GM19043 (cell line): ENCODE data around the gene NECAB3.

Experiments used
- ATAC-seq: cut with Tn5 transposase; IDR thresholded peaks from one replicate; pipeline ENCODE4 v1.9.1; 2021; ENCODE audit warnings: low read depth; ENCODE audit not compliant: unreplicated experiment

NECAB3 gene

DNA sequence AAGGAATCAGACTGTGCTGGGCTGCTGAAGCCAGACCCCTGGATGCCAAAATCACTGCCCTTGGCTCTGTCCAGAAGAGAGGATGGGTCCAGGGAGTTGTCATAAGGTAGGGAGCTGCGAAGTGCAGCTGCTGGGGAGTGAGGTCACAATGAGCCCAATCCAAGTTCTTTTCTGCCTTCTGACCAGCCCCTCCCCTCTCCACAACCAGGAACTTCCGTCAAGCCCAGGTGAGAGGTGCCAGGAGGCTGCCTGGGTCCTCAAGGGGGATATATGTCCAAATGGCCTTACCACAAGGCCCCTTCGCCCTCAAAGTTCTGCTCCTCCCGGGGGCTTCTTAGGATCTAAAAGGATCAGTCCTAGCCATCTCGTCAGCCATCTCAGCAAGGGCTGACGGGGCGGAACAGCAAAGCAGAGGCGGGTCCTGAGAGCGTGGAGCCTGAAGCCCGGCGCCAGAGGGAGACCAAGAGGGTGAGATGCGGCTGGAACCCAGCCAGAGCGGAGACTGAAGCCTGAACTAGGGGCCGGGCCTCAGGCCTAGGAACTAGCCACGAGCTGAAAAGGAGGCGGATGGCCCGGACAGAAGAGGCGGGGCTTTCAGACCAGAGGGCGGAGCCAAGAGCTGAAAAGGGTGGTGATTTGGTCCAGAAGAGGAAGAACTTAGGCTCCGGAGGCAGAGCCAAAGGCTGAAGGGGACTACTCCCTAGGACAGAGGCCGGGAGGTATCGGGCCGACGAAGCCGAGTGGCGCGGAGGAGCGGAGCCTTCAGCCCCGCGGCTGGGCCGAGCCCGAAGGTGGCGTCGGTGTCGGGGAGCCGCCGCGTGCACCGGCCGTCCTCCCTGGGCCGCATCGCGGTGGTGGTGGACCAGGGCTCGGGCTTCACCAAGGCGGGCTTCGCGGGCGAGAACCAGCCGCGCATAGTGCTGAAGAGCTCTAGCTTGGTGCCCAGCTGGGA, 7.7 kb downstream of the NECAB3 start, which contains the start of gene ACTL10:
Gene ACTL10, plus strand, starts transcription at position 651 of the 952 bp plus-strand sequence. CDS start 555 bp downstream, outside the sequence.
- ATAC-seq: no peak

GRCh38 chr20:33664762-33665144, 9.5 kb downstream of the NECAB3 start:
- no peak for ATAC-seq

DNA sequence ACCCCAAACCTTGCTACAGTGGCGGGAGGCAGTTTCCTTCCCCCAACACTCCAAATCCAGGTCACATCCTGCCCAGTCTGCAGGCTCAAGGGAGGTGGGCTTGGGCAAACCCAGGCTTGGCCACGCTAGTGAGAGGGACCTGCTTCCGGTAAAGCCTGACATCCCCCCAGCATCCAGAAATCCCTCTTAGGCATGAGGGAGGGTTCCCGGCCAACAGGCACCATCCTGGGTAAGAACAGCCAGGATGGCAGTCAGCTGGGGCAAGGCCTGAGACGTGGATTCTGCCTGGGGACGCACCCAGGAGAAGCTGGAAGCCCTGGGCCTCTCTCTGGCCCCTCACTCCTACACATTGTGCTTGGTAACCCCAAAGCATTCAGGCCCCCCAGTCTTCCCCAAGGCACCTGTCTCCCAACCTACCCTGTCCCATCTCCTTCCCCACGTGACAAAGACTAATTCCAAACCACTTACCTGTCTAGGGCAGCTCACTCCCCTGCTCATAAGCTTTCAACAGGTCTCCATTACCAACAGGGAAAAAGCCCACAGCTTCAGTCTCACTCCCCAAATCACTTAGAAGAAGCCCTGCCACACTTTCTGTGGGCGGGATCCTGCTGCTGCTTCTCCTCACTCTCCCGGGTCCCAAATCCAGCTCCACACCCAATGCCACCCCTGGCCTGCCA, 10.0 kb downstream of the NECAB3 start:
- ATAC-seq: no peak

DNA sequence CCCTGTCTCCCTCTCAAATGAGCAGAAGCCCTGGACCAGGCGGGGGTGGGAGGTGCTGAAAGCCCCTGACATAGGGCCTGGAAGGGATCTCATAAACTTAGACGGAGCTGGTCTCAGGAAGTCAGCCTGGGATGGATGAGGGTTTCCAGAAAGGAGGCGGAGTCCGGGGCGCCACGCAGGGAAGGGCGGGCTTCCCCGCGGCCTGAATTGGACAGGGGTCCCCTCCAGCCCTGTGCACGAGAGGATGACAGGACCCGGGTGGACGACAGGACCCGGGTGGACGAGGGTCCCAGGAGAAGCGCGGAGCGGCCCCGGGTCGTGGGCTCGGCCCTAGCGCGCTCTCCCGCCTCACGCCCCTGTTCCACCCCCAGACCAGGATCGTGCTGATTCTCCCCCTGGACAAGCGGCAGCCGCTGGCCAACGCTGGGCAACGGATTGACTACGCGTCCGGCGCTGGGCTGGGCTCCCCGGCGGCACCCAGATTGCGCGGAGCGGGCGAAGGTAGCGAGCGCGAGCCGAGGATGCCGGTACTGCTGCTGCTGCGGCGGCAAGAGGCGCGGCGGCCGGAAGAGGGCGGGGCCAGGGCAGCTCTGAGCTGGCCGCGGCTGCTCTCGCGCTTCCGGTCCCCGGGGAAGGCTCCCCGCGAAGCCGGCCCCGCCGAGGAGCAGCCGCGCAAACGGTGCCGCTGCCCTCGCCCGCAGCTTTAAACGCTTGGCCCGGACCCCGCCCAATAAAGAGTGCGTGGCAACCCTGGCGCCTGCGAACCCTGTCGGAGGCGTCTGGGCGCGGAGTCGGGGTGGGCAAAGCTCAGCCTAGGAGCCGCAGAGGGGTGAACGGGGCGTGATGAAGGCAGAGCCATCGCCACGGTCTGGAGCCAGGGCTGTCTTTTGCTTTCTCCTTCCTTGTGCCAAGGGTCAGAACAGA, 10.8 kb downstream of the NECAB3 start:
- ATAC-seq: peak; percentile 49

DNA sequence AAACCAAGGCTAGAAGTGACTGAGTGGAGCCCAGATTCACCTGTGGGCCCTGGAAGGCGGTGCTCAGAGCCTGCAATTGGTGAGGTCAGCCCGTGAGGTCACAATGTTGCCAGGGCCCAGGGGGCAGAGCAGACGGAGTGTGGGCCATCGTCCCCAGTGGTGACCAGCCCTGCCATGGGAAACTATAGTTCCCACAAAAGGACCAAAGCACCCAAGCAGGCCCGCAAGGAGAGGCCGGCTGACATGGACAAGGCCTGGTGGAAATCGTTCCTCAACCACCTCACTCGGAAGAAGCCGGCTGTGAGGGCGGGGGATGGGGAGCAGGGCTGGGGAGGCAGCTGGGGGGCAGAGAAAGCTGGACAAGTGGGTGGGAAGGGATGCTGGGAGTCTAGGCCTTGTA, 12.1 kb downstream of the NECAB3 start, which contains the start of gene C20orf144:
Gene C20orf144, plus strand, starts transcription at position 156 of the 400 bp plus-strand sequence. Its CDS starts 19 bp downstream, at position 175.
- ATAC-seq: no peak

DNA sequence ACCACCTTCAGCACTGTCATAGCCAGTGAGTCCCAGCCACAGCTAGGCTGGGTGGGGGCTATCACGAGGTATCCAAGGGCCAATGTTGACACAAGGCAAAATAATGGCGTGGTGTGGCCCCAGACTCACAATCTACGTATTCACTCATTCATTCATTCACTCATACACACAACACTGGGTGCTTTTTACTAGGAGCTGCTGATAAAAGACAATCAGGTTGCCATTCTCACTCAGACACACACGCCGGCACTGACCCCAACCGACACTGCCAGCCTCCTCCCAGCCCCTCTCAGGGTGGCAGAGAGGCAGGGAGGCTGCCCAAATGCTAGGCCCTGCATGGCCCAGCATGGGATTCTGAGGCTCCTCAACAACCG, 13.6 kb downstream of the NECAB3 start:
- no peak for ATAC-seq

- ATAC-seq: no peak
Measured at GRCh38 chr20:33660035-33660684, 14.1 kb downstream of the NECAB3 start.

- ATAC-seq: no peak
Measured at GRCh38 chr20:33659341-33660034, 14.7 kb downstream of the NECAB3 start.

- no peak for ATAC-seq
Measured at GRCh38 chr20:33658929-33659328, 15.3 kb downstream of the NECAB3 start.

DNA sequence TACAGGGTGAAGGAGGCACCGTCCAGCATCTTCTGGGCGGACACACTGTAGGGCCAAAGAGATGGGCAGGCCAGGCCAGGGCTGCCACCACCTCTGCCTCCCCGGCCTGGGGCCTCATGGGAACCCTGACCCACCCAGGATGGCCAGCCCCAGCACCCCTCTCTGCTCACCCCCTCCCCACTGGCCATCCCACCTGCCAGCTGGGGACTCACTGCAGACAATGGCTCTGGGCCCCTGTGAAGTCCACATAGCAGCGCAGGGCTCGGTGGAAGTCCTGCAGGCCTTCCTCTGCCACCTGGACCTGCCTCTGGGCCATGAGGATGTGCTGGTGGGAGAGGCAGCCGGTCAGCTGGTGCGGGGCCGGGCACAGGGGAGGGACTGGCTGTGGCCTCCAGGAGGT, 15.7 kb downstream of the NECAB3 start:
- ATAC-seq: no peak

GRCh38 chr20:33657704-33658095, 16.5 kb downstream of the NECAB3 start:
- no peak for ATAC-seq

DNA sequence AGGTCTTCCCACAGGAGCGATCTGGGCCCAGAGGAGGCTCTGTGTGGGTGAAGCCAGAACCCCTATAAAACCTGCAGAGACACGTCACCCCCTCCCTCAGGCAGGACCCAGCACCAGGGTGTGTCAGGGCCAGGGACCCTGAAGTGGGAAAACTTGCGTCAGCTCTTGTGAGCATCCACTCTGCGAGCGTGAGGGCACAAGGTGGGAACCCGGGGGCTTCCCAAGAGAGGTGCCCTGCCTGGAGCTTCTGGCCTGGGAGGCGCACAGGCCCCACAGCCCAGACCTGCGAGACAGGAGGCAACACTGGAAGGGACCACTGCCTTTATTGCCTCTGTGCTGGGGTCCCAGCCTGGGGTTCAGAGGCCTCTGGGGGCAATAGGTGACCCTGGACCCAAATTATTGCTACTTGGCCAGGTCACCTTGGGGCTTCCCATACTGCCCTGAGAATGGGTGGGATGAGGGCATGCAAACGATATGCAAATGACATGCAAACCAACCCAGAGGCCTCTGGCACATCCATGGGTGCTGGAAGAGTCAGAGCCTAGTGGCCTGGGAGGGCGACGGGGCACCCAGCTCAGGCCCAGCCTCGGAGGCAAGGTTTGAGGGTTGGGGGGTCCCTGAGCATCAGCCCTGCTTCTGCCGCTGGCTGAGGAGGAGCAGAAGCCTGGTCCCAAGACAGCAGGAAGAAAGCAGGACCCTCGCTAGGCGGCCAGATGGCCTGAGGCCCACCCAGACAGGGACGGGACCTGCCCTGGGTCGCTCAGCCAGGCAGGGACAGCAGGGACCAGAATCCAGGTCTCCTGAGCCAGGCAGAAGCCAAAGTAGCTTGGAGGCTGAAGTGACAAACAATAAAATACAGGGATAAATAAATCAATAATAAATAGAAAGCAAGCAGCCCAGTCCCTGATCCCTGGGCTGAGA, 17.2 kb downstream of the NECAB3 start:
- ATAC-seq: no peak

DNA sequence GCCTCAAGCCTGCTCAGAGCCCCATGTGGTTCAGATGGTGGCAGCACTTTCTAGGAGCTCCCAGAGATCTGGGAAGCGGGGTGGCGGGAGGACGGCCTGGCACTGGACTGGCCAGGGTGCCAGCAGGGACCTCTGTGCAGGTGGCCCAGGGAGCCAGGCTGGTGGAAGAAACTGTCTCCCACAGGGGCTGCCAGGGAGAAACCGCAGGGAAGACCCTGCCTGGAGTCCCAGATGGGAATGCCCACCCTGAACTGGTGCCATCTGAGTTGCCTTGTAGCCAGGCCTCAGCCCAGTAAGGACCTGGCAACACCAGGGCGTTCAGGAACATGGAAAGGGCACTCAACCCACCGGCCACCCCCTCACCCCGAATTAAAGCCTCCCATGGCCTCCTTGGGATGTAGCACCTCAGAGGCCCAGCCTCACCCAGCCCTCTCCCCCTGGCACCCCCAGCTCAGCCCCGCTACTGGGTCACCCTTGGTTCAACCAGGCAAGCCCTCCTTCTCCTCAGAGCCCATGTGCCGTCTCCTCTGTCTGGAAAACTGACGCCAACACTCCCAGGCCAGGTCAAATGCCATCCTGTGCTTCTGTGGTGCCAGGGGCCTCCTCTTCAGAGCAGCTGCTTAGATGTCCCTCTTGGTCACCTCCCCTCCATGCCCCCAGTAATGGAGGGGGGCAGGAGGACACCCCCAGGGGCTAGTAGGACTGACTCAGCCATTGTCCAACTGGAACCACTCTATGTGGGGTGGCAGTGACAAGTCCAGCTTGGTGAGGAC, 18.0 kb downstream of the NECAB3 start:
- no peak for ATAC-seq

- no peak for ATAC-seq
Measured at GRCh38 chr20:33655164-33655563, 19.1 kb downstream of the NECAB3 start.

GRCh38 chr20:33654680-33655161, 19.5 kb downstream of the NECAB3 start:
- ATAC-seq: no peak

GRCh38 chr20:33653900-33654596, 20.2 kb downstream of the NECAB3 start:
- no peak for ATAC-seq
